ENCODE measurements around the gene OR6M1.

GRCh38 chr11:123839131-123839530 lies 33.0 kb upstream of the OR6M1 start:
- TF ChIP-seq POLR2AphosphoS5 (IDR thresholded peaks at IDR 0.05; ENCODE audit: insufficient read depth in 1 of 2, low read depth in 1 of 2) (no peak), CTCF (IDR thresholded peaks at IDR 0.05) (no peak), POLR2A (IDR thresholded peaks at IDR 0.05) (no peak)
